Peyer's patch (tissue), 4 donors: Measurements from ENCODE around the gene CHTF18. TPM values are rescaled to one million over a fixed set of nuclear protein-coding genes. Genes with fewer than 3 reads are reported as not detected.

ENCODE experiments used
- DNase-seq, 3 donors: peaks; one replicate each; pipeline ENCODE4 v3.0.0-alpha.2; 2017 to 2019
- H3K27ac ChIP-seq, 4 donors: fragments of 200-600 bp; sonication (generic); one replicate each; pipeline ENCODE4 v1.5.1; 2016 to 2019
- H3K27me3 ChIP-seq, 2 donors: fragments of 200-600 bp; sonication (generic); one replicate each; pipeline ENCODE4 v1.5.1; 2019
- H3K36me3 ChIP-seq, 3 donors: fragments of 200-600 bp; sonication (generic); one replicate each; pipeline ENCODE4 v1.5.1; 2016 to 2019
- H3K4me1 ChIP-seq, 4 donors: fragments of 200-600 bp; sonication (generic); one replicate each; pipeline ENCODE4 v1.5.1; 2016 to 2019
- H3K4me3 ChIP-seq, 4 donors: fragments of 200-600 bp; sonication (generic); 1 replicate in 3 of 4; 2 replicates in 1 of 4; pipeline ENCODE4 v1.5.1; 2016 to 2019; ENCODE audit warnings: mild to moderate bottlenecking in 1 of 4
- H3K9me3 ChIP-seq, 4 donors: fragments of 200-600 bp; sonication (generic); one replicate each; pipeline ENCODE4 v1.5.1; 2016 to 2019; ENCODE audit warnings: mild to moderate bottlenecking in 1 of 4
- CTCF ChIP-seq, 6 experiments: fragments of 450-650 bp in 4 of 6; fragments of 200-600 bp in 2 of 6; sonication (generic) in 1 of 6; IDR thresholded peaks; one replicate each; pipeline ENCODE4 v1.5.1; 2017 to 2019; ENCODE audit warnings: antibody characterized with exemption in 6 of 6, mild to moderate bottlenecking in 3 of 6, moderate library complexity in 1 of 6
- POLR2A ChIP-seq, 2 donors: fragments of 450-650 bp; IDR thresholded peaks; one replicate each; pipeline ENCODE4 v1.5.1; 2017; ENCODE audit warnings: antibody characterized with exemption in 2 of 2, mild to moderate bottlenecking in 2 of 2, moderate library complexity in 2 of 2
- total RNA-seq, 4 donors: library from RNA; depleted of rRNA; stranded (reverse); fragments of >200 nt; gene quantifications; one replicate each; pipeline ENCODE4 v1.1.0, GENCODE V29; 2016

Gene CHTF18
- total RNA-seq, 4 donors from 2014 or later, result 12.1 to 91.6 (median 19.0) TPM

GRCh38 chr16:781346-782010, 6.9 kb upstream of the CHTF18 start:
- no peak overlapping the region for H3K27ac ChIP-seq
- peaks cover 0 to 7% (median 0%) of the 10 kb centered on the region in 4 donors for H3K4me1 ChIP-seq
- no peak for DNase-seq
- H3K36me3 ChIP-seq, result peaks cover 0 to 9% (median 0%) of the 10 kb centered on the region in 3 donors
- H3K27me3 ChIP-seq, result no peaks in the 10 kb centered on the region
- TF ChIP-seq POLR2A (IDR thresholded peaks at IDR 0.05) (no peak), CTCF (IDR thresholded peaks at IDR 0.05) (no peak)
- no peaks in the 10 kb centered on the region for H3K9me3 ChIP-seq
- no peak overlapping the region for H3K4me3 ChIP-seq

- H3K27me3 ChIP-seq, result no peaks in the 10 kb centered on the region
- H3K4me1 ChIP-seq, result peaks cover 0 to 10% (median 3%) of the 10 kb centered on the region in 4 donors
- DNase-seq, result no peak
- TF ChIP-seq POLR2A (IDR thresholded peaks at IDR 0.05) (no peak), CTCF (IDR thresholded peaks at IDR 0.05) (no peak)
- peaks cover 0 to 9% (median 0%) of the 10 kb centered on the region in 3 donors for H3K36me3 ChIP-seq
- no peaks in the 10 kb centered on the region for H3K9me3 ChIP-seq
- H3K27ac ChIP-seq, result no peak overlapping the region
- no peak overlapping the region for H3K4me3 ChIP-seq
Observed at GRCh38 chr16:782258-782657, 6.2 kb upstream of the CHTF18 start.

- H3K4me3 ChIP-seq, result no peak overlapping the region
- no peak for TF ChIP-seq CTCF (IDR thresholded peaks at IDR 0.05)
- TF ChIP-seq POLR2A (IDR thresholded peaks at IDR 0.05), result no peak
Observed at GRCh38 chr16:782766-783403, 5.5 kb upstream of the CHTF18 start.

GRCh38 chr16:783404-784161, 4.8 kb upstream of the CHTF18 start:
- Histone ChIP-seq H3K9me3 (no peaks in the 10 kb centered on the region), H3K4me1 (peaks cover 0 to 15% (median 8%) of the 10 kb centered on the region in 4 donors), H3K27me3 (no peaks in the 10 kb centered on the region), H3K27ac (no peak overlapping the region), H3K4me3 (no peak overlapping the region), H3K36me3 (peaks cover 0 to 9% (median 0%) of the 10 kb centered on the region in 3 donors)
- TF ChIP-seq CTCF (IDR thresholded peaks at IDR 0.05) (no peak), POLR2A (IDR thresholded peaks at IDR 0.05) (no peak)
- no peak for DNase-seq

More at GRCh38 chr16:782766-783403, 5.5 kb upstream of the CHTF18 start:
- peaks cover 0 to 15% (median 7%) of the 10 kb centered on the region in 4 donors for H3K4me1 ChIP-seq
- H3K27ac ChIP-seq, result no peak overlapping the region
- peaks cover 0 to 9% (median 0%) of the 10 kb centered on the region in 3 donors for H3K36me3 ChIP-seq
- no peak for DNase-seq
- no peaks in the 10 kb centered on the region for H3K9me3 ChIP-seq
- no peaks in the 10 kb centered on the region for H3K27me3 ChIP-seq

- Histone ChIP-seq H3K4me1 (peaks cover 0 to 20% (median 15%) of the 10 kb centered on the region in 4 donors), H3K27ac (no peak overlapping the region), H3K9me3 (no peaks in the 10 kb centered on the region), H3K4me3 (no peak overlapping the region), H3K36me3 (peaks cover 0 to 9% (median 0%) of the 10 kb centered on the region in 3 donors), H3K27me3 (no peaks in the 10 kb centered on the region)
- DNase-seq, result no peak
- TF ChIP-seq POLR2A (IDR thresholded peaks at IDR 0.05) (no peak), CTCF (IDR thresholded peaks at IDR 0.05) (no peak)
Observed at GRCh38 chr16:784431-784830, 4.0 kb upstream of the CHTF18 start.
